HTERT RPE-1 (cell line): ENCODE results near the gene ZNF827.

Experiments used
- in situ Hi-C: fragments of 300-500 bp; cut with MboI; formaldehyde crosslinking; loops from 4 replicates; pipeline ENCODE4 v1.14.3; 2020; ENCODE audit warnings: low sequenced_read_pairs

The ZNF827 gene

GRCh38 chr4:145935253-145936141 lies 3.1 kb downstream of the ZNF827 start:
- in situ Hi-C loops: no loop called here

GRCh38 chr4:145934434-145935047 lies 4.1 kb downstream of the ZNF827 start:
- in situ Hi-C loops: no loop called here

GRCh38 chr4:145933134-145933533 lies 5.5 kb downstream of the ZNF827 start:
- in situ Hi-C loops: no loop called here

GRCh38 chr4:145931403-145931802 lies 7.2 kb downstream of the ZNF827 start:
- in situ Hi-C loops: no loop called here

GRCh38 chr4:145930592-145930991 lies 8.0 kb downstream of the ZNF827 start:
- in situ Hi-C loops: no loop called here

GRCh38 chr4:145929415-145930178 lies 9.0 kb downstream of the ZNF827 start:
- in situ Hi-C loops: no loop called here

- in situ Hi-C loops: no loop called here
Measured at GRCh38 chr4:145928748-145929147, 9.9 kb downstream of the ZNF827 start.

- in situ Hi-C loops: no loop called here
Measured at GRCh38 chr4:145927030-145927429, 11.6 kb downstream of the ZNF827 start.

GRCh38 chr4:145921231-145921630 lies 17.4 kb downstream of the ZNF827 start:
- in situ Hi-C loops: no loop called here

- in situ Hi-C loops: no loop called here
Measured at GRCh38 chr4:145920205-145920604, 18.4 kb downstream of the ZNF827 start.

GRCh38 chr4:145912376-145912775 lies 26.2 kb downstream of the ZNF827 start:
- in situ Hi-C loops: no loop called here

GRCh38 chr4:145909773-145910172 lies 28.9 kb downstream of the ZNF827 start:
- in situ Hi-C loops: no loop called here

- in situ Hi-C loops: no loop called here
Measured at GRCh38 chr4:145909281-145909715, 29.3 kb downstream of the ZNF827 start.

- in situ Hi-C loops: no loop called here
Measured at GRCh38 chr4:145907812-145908211, 30.8 kb downstream of the ZNF827 start.

- in situ Hi-C loops: no loop called here
Measured at GRCh38 chr4:145907390-145907789, 31.2 kb downstream of the ZNF827 start.

GRCh38 chr4:145904413-145905177 lies 34.0 kb downstream of the ZNF827 start:
- in situ Hi-C loops: no loop called here

GRCh38 chr4:145902522-145902921 lies 36.1 kb downstream of the ZNF827 start:
- in situ Hi-C loops: no loop called here

GRCh38 chr4:145899886-145900460 lies 38.6 kb downstream of the ZNF827 start:
- in situ Hi-C loops: no loop called here

- in situ Hi-C loops: no loop called here
Measured at GRCh38 chr4:145898926-145899531, 39.6 kb downstream of the ZNF827 start.

GRCh38 chr4:145898466-145898865 lies 40.2 kb downstream of the ZNF827 start:
- in situ Hi-C loops: no loop called here
